Mammary epithelial cell (primary cell): ENCODE data around the gene RECQL.

Source experiments
- EZH2 ChIP-seq: IDR thresholded peaks from 2 replicates; pipeline ENCODE4 v1.6.1; 2012; ENCODE audit warnings: low read length, inconsistent platforms, borderline replicate concordance
- TF ChIP-seq, protein P1 (sequence below), 2 donors: IDR thresholded peaks in 1 of 2; conservative IDR thresholded peaks in 1 of 2; 2 replicates each; pipeline ENCODE4 v1.5.1; 2011 to 2012; ENCODE audit warnings: inconsistent platforms in 2 of 2, low read length in 2 of 2, mild to moderate bottlenecking in 2 of 2, control low read depth in 1 of 2, low read depth in 1 of 2; ENCODE audit not compliant: insufficient read depth in 1 of 2; ENCODE audit errors: extremely low read depth in 1 of 2

DNA sequence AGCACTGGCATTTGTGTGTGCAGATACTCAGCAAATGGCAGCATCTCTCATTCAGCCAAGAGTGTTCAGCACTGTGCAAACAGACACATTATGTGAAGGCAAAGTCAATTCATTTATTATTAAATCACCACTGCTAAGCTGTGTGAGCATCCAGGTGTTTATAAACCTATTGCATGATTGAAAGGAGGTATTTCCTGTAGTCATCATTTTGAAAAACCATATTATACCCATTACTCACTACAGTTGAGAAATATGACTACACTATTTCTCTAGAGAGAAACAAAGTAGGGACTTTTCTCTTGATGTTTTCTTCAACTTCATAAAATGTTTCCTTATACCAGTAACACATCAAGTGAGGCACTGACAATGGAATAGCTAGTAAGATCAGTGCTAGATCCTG lies 38.4 kb upstream of the RECQL start:
- TF ChIP-seq, protein P1, sequence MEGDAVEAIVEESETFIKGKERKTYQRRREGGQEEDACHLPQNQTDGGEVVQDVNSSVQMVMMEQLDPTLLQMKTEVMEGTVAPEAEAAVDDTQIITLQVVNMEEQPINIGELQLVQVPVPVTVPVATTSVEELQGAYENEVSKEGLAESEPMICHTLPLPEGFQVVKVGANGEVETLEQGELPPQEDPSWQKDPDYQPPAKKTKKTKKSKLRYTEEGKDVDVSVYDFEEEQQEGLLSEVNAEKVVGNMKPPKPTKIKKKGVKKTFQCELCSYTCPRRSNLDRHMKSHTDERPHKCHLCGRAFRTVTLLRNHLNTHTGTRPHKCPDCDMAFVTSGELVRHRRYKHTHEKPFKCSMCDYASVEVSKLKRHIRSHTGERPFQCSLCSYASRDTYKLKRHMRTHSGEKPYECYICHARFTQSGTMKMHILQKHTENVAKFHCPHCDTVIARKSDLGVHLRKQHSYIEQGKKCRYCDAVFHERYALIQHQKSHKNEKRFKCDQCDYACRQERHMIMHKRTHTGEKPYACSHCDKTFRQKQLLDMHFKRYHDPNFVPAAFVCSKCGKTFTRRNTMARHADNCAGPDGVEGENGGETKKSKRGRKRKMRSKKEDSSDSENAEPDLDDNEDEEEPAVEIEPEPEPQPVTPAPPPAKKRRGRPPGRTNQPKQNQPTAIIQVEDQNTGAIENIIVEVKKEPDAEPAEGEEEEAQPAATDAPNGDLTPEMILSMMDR (conservative IDR thresholded peaks at IDR 0.05 in 1 of 2, IDR thresholded peaks at IDR 0.05 in 1 of 2; ENCODE audit: extremely low read depth in 1 of 2, insufficient read depth in 1 of 2, low read depth in 1 of 2, low read length in 2 of 2): no peak
- TF ChIP-seq EZH2: no peak
